GM19395 (cell line): ENCODE measurements around the gene TAS2R3.
A peak's percentile ranks its signal among the peaks of the same experiment; 100 is the strongest.

Source experiments
- ATAC-seq: cut with Tn5 transposase; IDR thresholded peaks from one replicate; pipeline ENCODE4 v1.9.1; 2021; ENCODE audit warnings: mild to moderate bottlenecking, moderate library complexity; ENCODE audit not compliant: unreplicated experiment

The TAS2R3 gene

GRCh38 chr7:141785706-141786552 lies 22.0 kb downstream of the TAS2R3 start:
- peak; percentile 75 for ATAC-seq

DNA sequence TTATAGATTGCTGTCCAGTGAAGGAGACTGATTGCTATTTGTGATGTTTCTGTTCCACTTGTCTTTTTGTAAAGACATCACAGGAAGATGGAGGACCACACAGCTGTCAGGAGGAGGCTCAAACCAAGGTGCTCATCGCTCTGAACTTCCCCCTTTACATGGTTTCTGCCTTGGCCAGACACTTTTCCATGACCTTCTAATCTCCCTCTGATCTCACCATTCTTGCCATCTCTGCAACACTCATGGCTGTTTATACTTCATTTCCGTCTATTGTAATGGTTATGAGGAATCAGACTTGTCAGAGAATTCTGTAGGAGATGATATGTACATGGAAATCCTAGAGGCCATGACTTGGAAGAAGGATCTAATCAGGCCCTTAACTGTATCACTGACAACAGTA lies 24.4 kb downstream of the TAS2R3 start:
- no peak for ATAC-seq

DNA sequence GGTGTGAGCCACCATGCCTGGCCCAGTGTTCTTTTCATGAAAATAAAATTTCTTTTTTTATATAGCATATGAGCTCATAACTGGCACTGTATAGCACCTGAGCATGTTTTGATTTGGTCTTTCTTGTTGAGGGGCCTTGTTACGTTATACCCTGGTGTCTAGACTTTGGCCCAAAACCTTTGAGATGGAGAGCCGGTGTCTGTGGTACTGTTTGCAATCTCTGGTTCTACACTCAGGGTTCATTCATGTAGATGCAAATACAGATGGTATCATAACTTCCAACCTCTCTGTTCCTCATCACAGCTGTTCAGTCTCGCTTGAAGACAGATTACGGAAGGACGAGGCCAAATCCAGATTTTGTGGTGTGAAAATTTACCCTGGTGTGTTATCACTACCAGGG lies 26.0 kb downstream of the TAS2R3 start, which contains the start of gene TAS2R5:
Gene TAS2R5 (plus strand): TSS at position 301 of the 400 bp plus-strand sequence. CDS start 145 bp downstream, outside the sequence.
- ATAC-seq, result no peak

DNA sequence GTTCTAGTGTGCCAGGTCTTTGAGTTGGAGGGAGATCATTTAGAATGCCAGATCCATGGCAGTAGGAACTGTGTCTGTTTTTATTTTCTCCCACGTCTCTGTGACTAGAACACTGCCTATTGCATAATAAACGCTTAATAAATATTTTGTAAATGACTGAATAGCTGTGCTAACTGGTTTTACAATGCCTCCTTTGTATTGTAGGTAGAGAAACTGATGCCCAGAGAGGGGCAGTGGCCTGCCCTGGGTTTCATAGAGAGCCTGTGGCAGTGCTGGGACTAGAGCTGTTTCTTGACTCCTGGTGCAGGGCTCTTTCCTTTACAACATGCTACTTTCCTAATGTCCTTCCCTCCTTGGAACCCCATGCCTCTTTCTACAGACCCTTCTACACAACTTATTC lies 28.6 kb downstream of the TAS2R3 start:
- no peak for ATAC-seq
